CD4-positive, alpha-beta T cell treated with Interleukin-6 for 4 hours (primary cell): Measurements from ENCODE around the gene MAT1A.
"Not testable (repeated sequence)": the region's sequence is repeated elsewhere in the genome, so short reads cannot be mapped to it uniquely, and the experiment has no call there.

Experiments
- DNase-seq: peaks from one replicate; pipeline ENCODE4 v3.0.0-alpha.2; 2020; ENCODE audit warnings: mixed read lengths

The MAT1A gene

GRCh38 chr10:80264081-80265056 is 25.1 kb downstream of the MAT1A start:
- no peak for DNase-seq

- DNase-seq = no peak
These were observed 28.0 kb downstream of the MAT1A start for GRCh38 chr10:80261316-80262030.

- DNase-seq = peak; percentile 36
These were observed 28.9 kb downstream of the MAT1A start for GRCh38 chr10:80260295-80261243.

- no peak for DNase-seq
These were observed 30.0 kb downstream of the MAT1A start for GRCh38 chr10:80259405-80259871.

- DNase-seq = peak; percentile 10
These were observed 32.7 kb downstream of the MAT1A start for GRCh38 chr10:80256798-80257197.

- not testable (repeated sequence) for DNase-seq
These were observed 34.7 kb downstream of the MAT1A start for GRCh38 chr10:80254726-80255125.

GRCh38 chr10:80253963-80254271 is 35.5 kb downstream of the MAT1A start:
- not testable (repeated sequence) for DNase-seq

- no peak for DNase-seq
These were observed 36.0 kb downstream of the MAT1A start for GRCh38 chr10:80253266-80253962.

- DNase-seq = no peak
These were observed 37.1 kb downstream of the MAT1A start for GRCh38 chr10:80252296-80252887.

- not testable (repeated sequence) for DNase-seq
These were observed 37.7 kb downstream of the MAT1A start for GRCh38 chr10:80251703-80252280.

GRCh38 chr10:80250399-80250798 is 39.1 kb downstream of the MAT1A start:
- not testable (repeated sequence) for DNase-seq

- DNase-seq = not testable (repeated sequence)
These were observed 39.6 kb downstream of the MAT1A start for GRCh38 chr10:80249906-80250305.

- not testable (repeated sequence) for DNase-seq
These were observed 41.8 kb downstream of the MAT1A start for GRCh38 chr10:80247611-80248010.

GRCh38 chr10:80244371-80244770 is 45.1 kb downstream of the MAT1A start:
- DNase-seq = not testable (repeated sequence)

GRCh38 chr10:80242341-80242740 is 47.1 kb downstream of the MAT1A start:
- not testable (repeated sequence) for DNase-seq

- DNase-seq = not testable (repeated sequence)
These were observed 53.0 kb downstream of the MAT1A start for GRCh38 chr10:80236457-80236856.

GRCh38 chr10:80234331-80235235 is 54.9 kb downstream of the MAT1A start:
- DNase-seq = not testable (repeated sequence)

- not testable (repeated sequence) for DNase-seq
These were observed 55.6 kb downstream of the MAT1A start for GRCh38 chr10:80233871-80234270.

- DNase-seq = not testable (repeated sequence)
These were observed 62.7 kb downstream of the MAT1A start for GRCh38 chr10:80226723-80227122.

GRCh38 chr10:80223031-80223419 is 66.4 kb downstream of the MAT1A start:
- DNase-seq = not testable (repeated sequence)
